Ishikawa (cell line): ENCODE data around the gene CASK.

Experiments used
- CEBPB ChIP-seq: IDR thresholded peaks from 2 replicates; pipeline ENCODE4 v1.6.1; 2012
- CREB1 ChIP-seq: IDR thresholded peaks from 2 replicates; pipeline ENCODE4 v1.6.1; 2012; ENCODE audit warnings: low read depth
- EGR1 ChIP-seq: IDR thresholded peaks from 2 replicates; pipeline ENCODE4 v1.6.1; 2012
- EP300 ChIP-seq: IDR thresholded peaks from 2 replicates; pipeline ENCODE4 v1.6.1; 2012; ENCODE audit warnings: borderline replicate concordance
- FOXM1 ChIP-seq: IDR thresholded peaks from 2 replicates; pipeline ENCODE4 v1.6.1; 2012; ENCODE audit warnings: low read depth, borderline replicate concordance
- MAX ChIP-seq: IDR thresholded peaks from 2 replicates; pipeline ENCODE4 v1.6.1; 2012
- NFIC ChIP-seq: IDR thresholded peaks from 2 replicates; pipeline ENCODE4 v1.6.1; 2012
- RAD21 ChIP-seq: IDR thresholded peaks from 2 replicates; pipeline ENCODE4 v1.6.1; 2012; ENCODE audit warnings: low read depth
- REST ChIP-seq: IDR thresholded peaks from 2 replicates; pipeline ENCODE4 v1.6.1; 2012; ENCODE audit warnings: low read depth, mild to moderate bottlenecking
- TAF1 ChIP-seq: IDR thresholded peaks from 2 replicates; pipeline ENCODE4 v1.6.1; 2012; ENCODE audit warnings: low read depth, mild to moderate bottlenecking
- TCF12 ChIP-seq: IDR thresholded peaks from 2 replicates; pipeline ENCODE4 v1.6.1; 2012; ENCODE audit warnings: low read depth
- TEAD4 ChIP-seq: IDR thresholded peaks from 2 replicates; pipeline ENCODE4 v1.6.1; 2012
- USF1 ChIP-seq: IDR thresholded peaks from 2 replicates; pipeline ENCODE4 v1.6.1; 2012
- YY1 ChIP-seq: IDR thresholded peaks from 2 replicates; pipeline ENCODE4 v1.6.1; 2012; ENCODE audit warnings: low read depth
- ZBTB7A ChIP-seq: IDR thresholded peaks from 2 replicates; pipeline ENCODE4 v1.6.1; 2012; ENCODE audit warnings: low read depth

The CASK gene

GRCh38 chrX:41919870-41920269 is 3.5 kb downstream of the CASK start:
- TF ChIP-seq TCF12 (no peak), NFIC (no peak), YY1 (no peak), EGR1 (no peak), TAF1 (no peak), FOXM1 (no peak), ZBTB7A (no peak), REST (no peak), MAX (no peak), USF1 (no peak), CREB1 (no peak), CEBPB (no peak)

GRCh38 chrX:41917517-41917916 is 5.8 kb downstream of the CASK start:
- TF ChIP-seq TCF12 (no peak), FOXM1 (no peak), YY1 (no peak), TEAD4 (no peak), EGR1 (no peak), USF1 (no peak), TAF1 (no peak)

GRCh38 chrX:41913476-41913875 is 9.9 kb downstream of the CASK start:
- TF ChIP-seq ZBTB7A (no peak), CEBPB (no peak), EP300 (no peak), FOXM1 (no peak), REST (no peak), TCF12 (no peak), TEAD4 (no peak), YY1 (no peak), USF1 (no peak), RAD21 (no peak), MAX (no peak), EGR1 (no peak)

GRCh38 chrX:41912923-41913322 is 10.4 kb downstream of the CASK start:
- TF ChIP-seq TCF12 (no peak), CEBPB (no peak), NFIC (no peak), USF1 (no peak), RAD21 (no peak), REST (no peak), ZBTB7A (no peak), FOXM1 (no peak), YY1 (no peak), TEAD4 (no peak), CREB1 (no peak), EGR1 (no peak), EP300 (no peak), MAX (no peak), TAF1 (no peak)
